Type B pancreatic cell (in vitro differentiated cells): ENCODE data around the gene VASN. TPM values are rescaled to one million over a fixed set of nuclear protein-coding genes. Genes with fewer than 3 reads are reported as not detected.
A peak's percentile ranks its signal among the peaks of the same experiment; 100 is the strongest.

Experiments used
- DNase-seq: peaks from one replicate; pipeline ENCODE4 v3.0.0; 2021; ENCODE audit warnings: mixed read lengths; ENCODE audit not compliant: unreplicated experiment; ENCODE audit errors: extremely low spot score
- H3K27ac Mint-ChIP-seq: 2 replicates; pipeline ENCODE4 v1.8.0; 2021; ENCODE audit warnings: mild to moderate bottlenecking, mixed read lengths
- H3K27me3 Mint-ChIP-seq: 2 replicates; pipeline ENCODE4 v1.8.0; 2021; ENCODE audit warnings: mixed read lengths
- H3K36me3 Mint-ChIP-seq: 2 replicates; pipeline ENCODE4 v1.8.0; 2021; ENCODE audit warnings: mixed read lengths
- H3K4me1 Mint-ChIP-seq: one replicate; pipeline ENCODE4 v1.8.0; 2021; ENCODE audit warnings: mixed read lengths; ENCODE audit not compliant: unreplicated experiment
- H3K4me3 Mint-ChIP-seq: 2 replicates; pipeline ENCODE4 v1.8.0; 2021; ENCODE audit warnings: mild to moderate bottlenecking, mixed read lengths
- H3K9me3 Mint-ChIP-seq: 2 replicates; pipeline ENCODE4 v1.8.0; 2021; ENCODE audit warnings: mixed read lengths
- total RNA-seq: library from RNA; stranded (reverse); gene quantifications from 2 replicates; pipeline ENCODE4 v1.2.1, GENCODE V29; 2021; ENCODE audit warnings: low replicate concordance
- TF ChIP-seq, protein P1 (sequence below): fragments of 200-600 bp; sonication (generic); conservative IDR thresholded peaks from 2 replicates; pipeline ENCODE4 v1.5.0; 2021; ENCODE audit warnings: antibody characterized with exemption, mild to moderate bottlenecking

The VASN gene
- total RNA-seq, 1 donor from 2014 or later = 29.0 TPM

DNA sequence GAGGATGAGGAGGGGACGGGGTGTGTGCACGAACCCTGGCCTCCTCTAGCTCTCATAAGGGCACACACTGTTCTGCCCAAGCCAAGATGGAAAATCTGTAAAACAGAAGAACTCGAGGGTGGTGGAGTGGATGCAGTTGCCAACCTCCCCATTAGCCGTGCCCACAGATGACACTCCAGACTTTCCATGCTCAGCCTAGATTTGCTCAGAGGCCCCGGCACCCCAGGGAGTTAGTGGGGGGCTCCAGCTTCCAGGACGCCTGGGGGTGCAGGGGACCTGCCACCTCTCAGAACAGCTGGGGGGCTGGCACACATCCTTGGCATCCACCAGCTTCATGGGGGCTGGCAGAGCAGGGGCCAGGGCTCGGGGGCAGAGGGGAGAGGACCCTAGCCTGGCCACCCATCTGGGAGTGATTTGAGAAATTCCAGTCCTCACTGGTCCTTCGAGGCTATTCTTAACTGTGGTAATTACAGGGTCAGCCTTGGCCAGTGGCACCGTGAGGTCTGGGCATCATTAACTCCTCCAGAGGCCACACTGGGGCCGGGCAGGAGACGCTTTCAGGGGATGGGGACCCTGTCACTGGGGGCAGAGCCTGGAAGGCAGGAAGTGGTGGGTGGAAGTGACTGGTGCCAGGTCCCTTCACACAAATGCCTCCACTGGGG, 14.3 kb downstream of the VASN start:
- no peaks in the 10 kb centered on the region for H3K36me3 Mint-ChIP-seq
- TF ChIP-seq, protein P1, sequence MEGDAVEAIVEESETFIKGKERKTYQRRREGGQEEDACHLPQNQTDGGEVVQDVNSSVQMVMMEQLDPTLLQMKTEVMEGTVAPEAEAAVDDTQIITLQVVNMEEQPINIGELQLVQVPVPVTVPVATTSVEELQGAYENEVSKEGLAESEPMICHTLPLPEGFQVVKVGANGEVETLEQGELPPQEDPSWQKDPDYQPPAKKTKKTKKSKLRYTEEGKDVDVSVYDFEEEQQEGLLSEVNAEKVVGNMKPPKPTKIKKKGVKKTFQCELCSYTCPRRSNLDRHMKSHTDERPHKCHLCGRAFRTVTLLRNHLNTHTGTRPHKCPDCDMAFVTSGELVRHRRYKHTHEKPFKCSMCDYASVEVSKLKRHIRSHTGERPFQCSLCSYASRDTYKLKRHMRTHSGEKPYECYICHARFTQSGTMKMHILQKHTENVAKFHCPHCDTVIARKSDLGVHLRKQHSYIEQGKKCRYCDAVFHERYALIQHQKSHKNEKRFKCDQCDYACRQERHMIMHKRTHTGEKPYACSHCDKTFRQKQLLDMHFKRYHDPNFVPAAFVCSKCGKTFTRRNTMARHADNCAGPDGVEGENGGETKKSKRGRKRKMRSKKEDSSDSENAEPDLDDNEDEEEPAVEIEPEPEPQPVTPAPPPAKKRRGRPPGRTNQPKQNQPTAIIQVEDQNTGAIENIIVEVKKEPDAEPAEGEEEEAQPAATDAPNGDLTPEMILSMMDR = no peak
- no peaks in the 10 kb centered on the region for H3K9me3 Mint-ChIP-seq
- H3K4me1 Mint-ChIP-seq = peaks cover 22% of the 10 kb centered on the region
- no peak for DNase-seq
- H3K27me3 Mint-ChIP-seq = no peaks in the 10 kb centered on the region
- H3K27ac Mint-ChIP-seq = peak overlapping the region; percentile 68
- no peak overlapping the region for H3K4me3 Mint-ChIP-seq

DNA sequence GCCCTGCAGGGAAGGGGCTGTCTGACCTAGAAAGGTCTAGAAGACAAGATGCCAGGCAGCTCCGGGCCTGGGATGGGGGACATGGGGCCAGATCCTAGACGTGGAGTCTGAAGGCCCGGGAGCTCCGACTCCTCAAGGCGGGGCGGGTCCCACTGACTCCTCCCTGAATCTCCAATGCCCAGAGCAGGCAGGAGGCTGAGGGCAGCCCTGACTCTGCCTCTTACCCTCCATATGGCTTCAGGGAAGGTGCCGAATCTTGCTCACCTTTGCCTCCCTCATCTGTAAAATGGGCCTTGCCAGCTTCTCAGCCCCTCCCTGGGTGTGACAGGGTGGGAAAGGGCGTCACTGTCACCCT, 14.8 kb downstream of the VASN start:
- Mint-ChIP-seq H3K4me1 (peaks cover 22% of the 10 kb centered on the region), H3K27me3 (no peaks in the 10 kb centered on the region), H3K4me3 (no peak overlapping the region), H3K27ac (no peak overlapping the region), H3K9me3 (no peaks in the 10 kb centered on the region), H3K36me3 (no peaks in the 10 kb centered on the region)
- TF ChIP-seq, protein P1 = no peak
- no peak for DNase-seq

DNA sequence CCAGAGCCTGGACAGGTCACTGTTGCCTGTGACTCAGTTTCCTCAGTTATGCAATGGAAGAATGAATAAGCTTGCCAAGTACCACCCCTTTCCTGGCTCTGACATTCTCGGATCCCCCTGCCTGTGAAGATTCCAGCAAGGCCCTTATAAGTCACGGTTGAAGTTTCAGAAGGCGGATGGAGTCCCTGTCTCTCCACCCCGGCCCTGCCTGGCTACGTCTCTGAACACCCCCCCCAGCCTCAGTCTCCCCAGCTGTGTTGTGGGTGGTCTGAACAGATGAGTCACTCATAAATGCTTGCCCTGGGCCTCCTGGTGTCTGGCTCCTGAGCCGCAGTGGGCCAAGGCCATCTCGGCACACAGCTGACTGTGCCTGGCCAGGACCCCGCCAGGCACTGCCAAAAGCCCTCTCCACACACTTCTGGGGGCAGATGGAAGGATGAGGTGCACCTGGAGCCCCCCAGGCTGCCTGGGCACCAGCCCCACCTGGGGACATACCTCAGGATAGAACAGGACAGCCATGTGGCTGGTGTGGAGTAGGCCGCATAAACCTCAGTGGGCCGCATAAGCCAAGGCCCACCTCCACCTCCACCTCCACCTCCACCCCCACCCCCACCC, 15.4 kb downstream of the VASN start:
- Mint-ChIP-seq H3K27me3 (no peaks in the 10 kb centered on the region), H3K36me3 (no peaks in the 10 kb centered on the region), H3K4me1 (peaks cover 22% of the 10 kb centered on the region), H3K27ac (peak overlapping the region; percentile 26), H3K4me3 (no peak overlapping the region), H3K9me3 (no peaks in the 10 kb centered on the region)
- TF ChIP-seq, protein P1 = no peak
- DNase-seq = no peak

DNA sequence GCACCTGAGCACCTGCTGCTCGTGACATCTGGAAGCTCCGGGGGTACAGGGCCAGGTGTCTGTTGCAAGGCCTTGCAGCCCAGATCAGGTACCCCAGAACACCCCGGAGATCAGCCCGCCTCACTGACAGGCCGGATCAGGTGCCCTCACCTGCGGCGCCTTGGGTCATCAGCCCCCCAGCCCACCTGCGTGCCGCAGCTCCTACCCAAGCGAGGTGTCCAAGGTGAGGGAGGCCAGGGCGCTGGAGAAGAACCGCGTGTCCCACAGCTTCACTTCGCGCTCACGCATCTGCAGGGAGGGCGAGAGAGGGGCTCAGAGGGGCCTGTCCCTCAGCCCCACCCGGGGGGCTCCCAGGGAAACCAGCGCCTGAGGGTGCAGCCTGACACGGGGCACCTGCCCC, 16.1 kb downstream of the VASN start:
- peak overlapping the region; percentile 26 for H3K27ac Mint-ChIP-seq
- no peaks in the 10 kb centered on the region for H3K27me3 Mint-ChIP-seq
- no peak overlapping the region for H3K4me3 Mint-ChIP-seq
- DNase-seq = no peak
- TF ChIP-seq, protein P1 = no peak
- peaks cover 23% of the 10 kb centered on the region for H3K4me1 Mint-ChIP-seq
- no peaks in the 10 kb centered on the region for H3K36me3 Mint-ChIP-seq
- H3K9me3 Mint-ChIP-seq = no peaks in the 10 kb centered on the region

DNA sequence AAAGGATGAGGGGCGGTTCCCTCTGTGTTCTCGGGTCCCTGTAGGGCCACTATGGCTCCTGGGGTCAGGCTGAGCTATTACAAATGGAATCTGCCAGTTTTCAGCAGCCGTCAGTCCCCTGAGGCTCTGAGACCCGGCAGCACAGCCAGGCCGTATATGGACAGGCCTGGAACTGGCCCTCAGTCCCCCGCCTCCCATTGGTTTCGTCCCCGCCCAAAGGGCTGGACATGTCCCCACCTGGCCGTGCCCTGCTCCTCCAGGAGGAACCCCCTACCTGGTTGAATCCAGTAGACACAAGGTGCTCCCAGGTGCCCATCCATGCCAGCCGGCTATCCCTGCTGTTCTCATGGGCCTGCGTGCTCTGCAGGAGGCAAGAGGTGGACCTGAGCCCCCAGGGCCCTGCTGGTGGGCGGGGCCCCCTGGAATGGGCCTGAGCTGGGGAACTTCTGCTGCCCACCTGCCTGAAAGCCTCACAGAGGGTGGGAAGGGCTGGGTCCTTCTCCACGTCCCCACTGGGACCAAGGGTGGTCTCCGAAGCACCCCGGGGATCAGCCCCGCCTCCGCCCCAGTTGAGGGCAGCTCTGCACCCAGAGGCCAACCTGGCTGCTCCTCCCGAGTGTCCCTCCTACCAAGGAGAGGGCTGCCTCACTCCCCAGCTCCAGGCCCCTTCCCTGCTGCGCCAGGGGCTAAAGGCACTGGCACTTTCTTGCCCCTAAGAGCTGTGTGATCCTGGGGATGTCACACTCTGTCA, 16.8 kb downstream of the VASN start:
- H3K27ac Mint-ChIP-seq = peak overlapping the region; percentile 72
- DNase-seq = no peak
- no peaks in the 10 kb centered on the region for H3K9me3 Mint-ChIP-seq
- no peaks in the 10 kb centered on the region for H3K36me3 Mint-ChIP-seq
- H3K27me3 Mint-ChIP-seq = no peaks in the 10 kb centered on the region
- peaks cover 22% of the 10 kb centered on the region for H3K4me1 Mint-ChIP-seq
- no peak overlapping the region for H3K4me3 Mint-ChIP-seq
- TF ChIP-seq, protein P1 = no peak
